Vagina (tissue), 2 donors: Measurements from ENCODE around the gene MTMR2. TPM values are rescaled to one million over a fixed set of nuclear protein-coding genes. Genes with fewer than 3 reads are reported as not detected.

Experiments
- DNase-seq, 2 donors: peaks; one replicate each; pipeline ENCODE4 v3.0.0-alpha.2; 2017; ENCODE audit errors: extremely low spot score in 2 of 2
- H3K27ac ChIP-seq: fragments of 200-600 bp; sonication (generic); one replicate; pipeline ENCODE4 v1.5.1; 2019
- H3K27me3 ChIP-seq: fragments of 200-600 bp; sonication (generic); one replicate; pipeline ENCODE4 v1.5.1; 2019
- H3K36me3 ChIP-seq, 2 donors: fragments of 200-600 bp; sonication (generic); one replicate each; pipeline ENCODE4 v1.5.1; 2017 to 2019
- H3K4me1 ChIP-seq: fragments of 200-600 bp; sonication (generic); one replicate; pipeline ENCODE4 v1.5.1; 2019
- H3K4me3 ChIP-seq, 2 donors: fragments of 200-600 bp; sonication (generic); 1 replicate in 1 of 2; 2 replicates in 1 of 2; pipeline ENCODE4 v1.5.1; 2016 to 2019
- H3K9me3 ChIP-seq: fragments of 200-600 bp; sonication (generic); one replicate; pipeline ENCODE4 v1.5.1; 2019
- POLR2A ChIP-seq, 2 donors: fragments of 450-650 bp; IDR thresholded peaks; one replicate each; pipeline ENCODE4 v1.6.1; 2017; ENCODE audit warnings: antibody characterized with exemption in 2 of 2, mild to moderate bottlenecking in 2 of 2, moderate library complexity in 2 of 2
- POLR2AphosphoS5 ChIP-seq, 2 donors: sonication (generic); formaldehyde crosslinking; IDR thresholded peaks; one replicate each; pipeline ENCODE4 v1.9.0; 2017; ENCODE audit warnings: antibody characterized with exemption in 2 of 2, mild to moderate bottlenecking in 2 of 2, low read depth in 1 of 2; ENCODE audit not compliant: insufficient read depth in 1 of 2
- intact Hi-C: fragments of 100-400 bp; cut with DNase I; formaldehyde crosslinking; loops from one replicate; pipeline ENCODE4 v1.15.1; 2023
- small RNA-seq: library from RNA; depleted of rRNA; stranded (forward); fragments of <200 nt; gene quantifications from one replicate; pipeline ENCODE3, GENCODE V24; 2016
- total RNA-seq: library from RNA; depleted of rRNA; stranded (reverse); fragments of >200 nt; gene quantifications from one replicate; pipeline ENCODE4 v1.2.3, GENCODE V29; 2016
- TF ChIP-seq, protein P1 (sequence below), 3 experiments: fragments of 450-650 bp in 2 of 3; fragments of 200-600 bp in 1 of 3; sonication (generic) in 1 of 3; IDR thresholded peaks; one replicate each; pipeline ENCODE4 v1.5.1; 2017 to 2019; ENCODE audit warnings: antibody characterized with exemption in 3 of 3, mild to moderate bottlenecking in 2 of 3, moderate library complexity in 2 of 3

MTMR2 gene
- total RNA-seq, 1 donor from 2014 or later: 18.2 TPM

DNA sequence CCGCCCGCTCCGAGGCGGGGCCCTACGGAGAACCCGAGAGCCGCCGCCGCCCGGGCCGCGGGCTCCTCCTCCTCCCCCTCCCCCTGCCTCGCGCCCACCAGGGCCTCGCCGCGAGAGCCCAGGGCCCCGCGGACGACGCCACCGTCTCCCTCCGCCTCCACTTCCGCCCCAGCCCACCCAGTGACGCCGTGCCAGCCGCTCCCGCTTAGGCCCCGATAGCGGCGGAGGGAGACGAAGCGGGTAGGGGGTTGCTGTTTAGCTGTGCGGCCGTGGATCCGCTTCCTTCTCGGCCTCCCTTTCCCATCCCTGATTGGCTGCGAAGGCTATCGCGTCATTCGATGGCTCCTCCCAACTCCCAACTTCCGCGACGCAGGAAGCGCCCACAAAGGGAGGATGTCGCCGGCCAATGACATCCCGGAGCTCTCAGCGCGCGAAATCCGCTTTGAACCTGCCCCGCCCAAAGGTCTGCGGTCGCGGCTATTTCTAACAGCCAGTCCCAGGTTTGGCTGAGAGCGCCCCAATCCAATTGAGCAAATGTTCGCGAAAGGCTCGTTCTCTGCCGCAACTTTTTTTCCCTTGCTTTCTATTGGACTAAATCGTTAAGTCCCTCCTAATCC lies 134.3 kb downstream of the MTMR2 start, which contains the start of gene FAM76B:
FAM76B (minus strand) TSS at position 277 of the 617 bp plus-strand sequence. CDS start 304 bp downstream, outside the sequence.
- intact Hi-C loops: no loop called here
- Histone ChIP-seq H3K9me3 (no peaks in the 10 kb centered on the region), H3K27me3 (no peaks in the 10 kb centered on the region), H3K36me3 (peaks cover 0 to 24% of the 10 kb centered on the region in 2 donors), H3K4me3 (peak within 1 kb of the TSS; percentile 56 to 78), H3K4me1 (peaks cover 36% of the 10 kb centered on the region), H3K27ac (peak within 1 kb of the TSS; percentile 99)
- TF ChIP-seq POLR2AphosphoS5 (IDR thresholded peaks at IDR 0.05; ENCODE audit: insufficient read depth in 1 of 2, low read depth in 1 of 2): peak; percentile 34 to 95
- peak in 1 of 2 donors; percentile 90 for TF ChIP-seq POLR2A (IDR thresholded peaks at IDR 0.05)
- TF ChIP-seq, protein P1, sequence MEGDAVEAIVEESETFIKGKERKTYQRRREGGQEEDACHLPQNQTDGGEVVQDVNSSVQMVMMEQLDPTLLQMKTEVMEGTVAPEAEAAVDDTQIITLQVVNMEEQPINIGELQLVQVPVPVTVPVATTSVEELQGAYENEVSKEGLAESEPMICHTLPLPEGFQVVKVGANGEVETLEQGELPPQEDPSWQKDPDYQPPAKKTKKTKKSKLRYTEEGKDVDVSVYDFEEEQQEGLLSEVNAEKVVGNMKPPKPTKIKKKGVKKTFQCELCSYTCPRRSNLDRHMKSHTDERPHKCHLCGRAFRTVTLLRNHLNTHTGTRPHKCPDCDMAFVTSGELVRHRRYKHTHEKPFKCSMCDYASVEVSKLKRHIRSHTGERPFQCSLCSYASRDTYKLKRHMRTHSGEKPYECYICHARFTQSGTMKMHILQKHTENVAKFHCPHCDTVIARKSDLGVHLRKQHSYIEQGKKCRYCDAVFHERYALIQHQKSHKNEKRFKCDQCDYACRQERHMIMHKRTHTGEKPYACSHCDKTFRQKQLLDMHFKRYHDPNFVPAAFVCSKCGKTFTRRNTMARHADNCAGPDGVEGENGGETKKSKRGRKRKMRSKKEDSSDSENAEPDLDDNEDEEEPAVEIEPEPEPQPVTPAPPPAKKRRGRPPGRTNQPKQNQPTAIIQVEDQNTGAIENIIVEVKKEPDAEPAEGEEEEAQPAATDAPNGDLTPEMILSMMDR (IDR thresholded peaks at IDR 0.05): peak in 1 of 3 experiments; percentile 8
- peak; percentile 99 for DNase-seq

- intact Hi-C loops: no loop called here
- peak in 1 of 2 donors; percentile 88 for DNase-seq
Observed at GRCh38 chr11:95788921-95789505, 134.9 kb downstream of the MTMR2 start.

More at GRCh38 chr11:95788921-95789505, 134.9 kb downstream of the MTMR2 start:
- peaks cover 36% of the 10 kb centered on the region for H3K4me1 ChIP-seq
- H3K4me3 ChIP-seq: peak overlapping the region; percentile 56 to 78
- H3K9me3 ChIP-seq: no peaks in the 10 kb centered on the region
- H3K27me3 ChIP-seq: no peaks in the 10 kb centered on the region
- TF ChIP-seq POLR2AphosphoS5 (IDR thresholded peaks at IDR 0.05; ENCODE audit: insufficient read depth in 1 of 2, low read depth in 1 of 2) (no peak), POLR2A (IDR thresholded peaks at IDR 0.05) (no peak)
- TF ChIP-seq, protein P1 (IDR thresholded peaks at IDR 0.05): no peak
- H3K36me3 ChIP-seq: peaks cover 0 to 30% of the 10 kb centered on the region in 2 donors
- peak overlapping the region; percentile 99 for H3K27ac ChIP-seq

Small RNAs within 50 kb of the gene (small RNA-seq; reads per million reads assigned to genes)
- not detected for gene RNA5SP345

Other genes starting within 250 kb of the MTMR2 start
- 28.2 TPM for gene FAM76B, start 134.3 kb downstream of the MTMR2 start, total RNA-seq
- 43.2 TPM for gene CEP57, start 133.6 kb downstream of the MTMR2 start, total RNA-seq